Neural progenitor cell (in vitro differentiated cells): ENCODE data around the gene ZNF783.
"Not testable (repeated sequence)": the region's sequence is repeated elsewhere in the genome, so short reads cannot be mapped to it uniquely, and the experiment has no call there.

Source experiments
- EZH2 ChIP-seq: fragments of 200-600 bp; sonication (generic); IDR thresholded peaks from 2 replicates; pipeline ENCODE4 v1.6.1; 2017; ENCODE audit warnings: antibody characterized with exemption, mild to moderate bottlenecking, moderate library complexity
- EZH2phosphoT487 ChIP-seq: fragments of 200-600 bp; sonication (generic); IDR thresholded peaks from 2 replicates; pipeline ENCODE4 v1.6.1; 2017; ENCODE audit warnings: antibody characterized with exemption
- TF ChIP-seq, protein P1 (sequence below): fragments of 200-600 bp; sonication (generic); IDR thresholded peaks from 2 replicates; pipeline ENCODE4 v1.5.1; 2017; ENCODE audit warnings: antibody characterized with exemption, mild to moderate bottlenecking

DNA sequence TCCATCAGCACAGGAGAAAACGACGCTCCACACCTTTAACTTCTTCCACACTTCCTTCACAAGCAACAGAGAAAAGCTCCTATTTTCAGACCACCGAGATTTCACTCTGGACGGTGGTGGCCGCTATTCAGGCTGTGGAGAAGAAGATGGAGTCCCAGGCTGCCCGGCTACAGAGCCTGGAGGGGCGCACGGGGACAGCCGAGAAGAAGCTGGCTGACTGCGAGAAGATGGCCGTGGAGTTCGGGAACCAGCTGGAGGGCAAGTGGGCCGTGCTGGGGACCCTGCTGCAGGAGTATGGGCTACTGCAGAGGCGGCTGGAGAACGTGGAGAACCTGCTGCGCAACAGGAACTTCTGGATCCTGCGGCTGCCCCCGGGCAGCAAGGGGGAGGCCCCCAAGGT is 11.8 kb upstream of the ZNF783 start:
- TF ChIP-seq, protein P1, sequence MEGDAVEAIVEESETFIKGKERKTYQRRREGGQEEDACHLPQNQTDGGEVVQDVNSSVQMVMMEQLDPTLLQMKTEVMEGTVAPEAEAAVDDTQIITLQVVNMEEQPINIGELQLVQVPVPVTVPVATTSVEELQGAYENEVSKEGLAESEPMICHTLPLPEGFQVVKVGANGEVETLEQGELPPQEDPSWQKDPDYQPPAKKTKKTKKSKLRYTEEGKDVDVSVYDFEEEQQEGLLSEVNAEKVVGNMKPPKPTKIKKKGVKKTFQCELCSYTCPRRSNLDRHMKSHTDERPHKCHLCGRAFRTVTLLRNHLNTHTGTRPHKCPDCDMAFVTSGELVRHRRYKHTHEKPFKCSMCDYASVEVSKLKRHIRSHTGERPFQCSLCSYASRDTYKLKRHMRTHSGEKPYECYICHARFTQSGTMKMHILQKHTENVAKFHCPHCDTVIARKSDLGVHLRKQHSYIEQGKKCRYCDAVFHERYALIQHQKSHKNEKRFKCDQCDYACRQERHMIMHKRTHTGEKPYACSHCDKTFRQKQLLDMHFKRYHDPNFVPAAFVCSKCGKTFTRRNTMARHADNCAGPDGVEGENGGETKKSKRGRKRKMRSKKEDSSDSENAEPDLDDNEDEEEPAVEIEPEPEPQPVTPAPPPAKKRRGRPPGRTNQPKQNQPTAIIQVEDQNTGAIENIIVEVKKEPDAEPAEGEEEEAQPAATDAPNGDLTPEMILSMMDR = not testable (repeated sequence)
- TF ChIP-seq EZH2, EZH2phosphoT487: not testable (repeated sequence)
